MG63 (cell line): ENCODE results near the gene SLC2A5. TPM values are rescaled to one million over a fixed set of nuclear protein-coding genes. Genes with fewer than 3 reads are reported as not detected.

Experiments
- DNase-seq: peaks from one replicate; pipeline ENCODE4 v3.0.0-alpha.2; 2020
- H3K27me3 ChIP-seq: fragments of 250-450 bp; sonication (Bioruptor Pico); 2 replicates; pipeline ENCODE4 v1.5.1; 2020; ENCODE audit warnings: mild to moderate bottlenecking, moderate library complexity
- H3K36me3 ChIP-seq: fragments of 250-450 bp; sonication (Bioruptor Pico); 2 replicates; pipeline ENCODE4 v1.5.1; 2020; ENCODE audit warnings: mild to moderate bottlenecking, moderate library complexity
- H3K4me3 ChIP-seq: fragments of 250-450 bp; sonication (Bioruptor Pico); 2 replicates; pipeline ENCODE4 v1.5.1; 2020; ENCODE audit warnings: mild to moderate bottlenecking, moderate library complexity
- H3K9me3 ChIP-seq: fragments of 250-450 bp; sonication (Bioruptor Pico); 2 replicates; pipeline ENCODE4 v1.5.1; 2020; ENCODE audit warnings: mild to moderate bottlenecking, moderate library complexity
- total RNA-seq: library from RNA; depleted of rRNA; stranded (reverse); fragments of >200 nt; shearing (Covaris generic); gene quantifications from 2 replicates; pipeline ENCODE4 v1.2.3, GENCODE V29; 2014; ENCODE audit warnings: low replicate concordance

Gene SLC2A5
- total RNA-seq, 1 experiment from 2014 or later = not detected

- H3K9me3 ChIP-seq = no peaks in the 10 kb centered on the region
- no peak for DNase-seq
- no peaks in the 10 kb centered on the region for H3K36me3 ChIP-seq
Observed at GRCh38 chr1:9078015-9078751, 8.7 kb upstream of the SLC2A5 start.

GRCh38 chr1:9075022-9075421 is 5.6 kb upstream of the SLC2A5 start:
- Histone ChIP-seq H3K9me3 (no peaks in the 10 kb centered on the region), H3K4me3 (no peak overlapping the region), H3K36me3 (no peaks in the 10 kb centered on the region), H3K27me3 (no peaks in the 10 kb centered on the region)
- DNase-seq = no peak

More at GRCh38 chr1:9078015-9078751, 8.7 kb upstream of the SLC2A5 start:
- H3K4me3 ChIP-seq = no peak overlapping the region
- H3K27me3 ChIP-seq = no peaks in the 10 kb centered on the region

GRCh38 chr1:9073143-9073542 is 3.7 kb upstream of the SLC2A5 start:
- Histone ChIP-seq H3K9me3 (no peaks in the 10 kb centered on the region), H3K4me3 (no peak overlapping the region), H3K27me3 (no peaks in the 10 kb centered on the region), H3K36me3 (no peaks in the 10 kb centered on the region)
- DNase-seq = no peak

- H3K27me3 ChIP-seq = no peaks in the 10 kb centered on the region
- no peaks in the 10 kb centered on the region for H3K36me3 ChIP-seq
- DNase-seq = no peak
- H3K4me3 ChIP-seq = no peak overlapping the region
- no peaks in the 10 kb centered on the region for H3K9me3 ChIP-seq
Observed at GRCh38 chr1:9071554-9072235, 2.3 kb upstream of the SLC2A5 start.

GRCh38 chr1:9070486-9070885 is 1.1 kb upstream of the SLC2A5 start:
- H3K9me3 ChIP-seq = no peaks in the 10 kb centered on the region
- no peaks in the 10 kb centered on the region for H3K36me3 ChIP-seq
- DNase-seq = no peak
- H3K4me3 ChIP-seq = no peak overlapping the region
- H3K27me3 ChIP-seq = no peaks in the 10 kb centered on the region

GRCh38 chr1:9068981-9069325 is 482 bp downstream of the SLC2A5 start:
- H3K36me3 ChIP-seq = no peaks in the 10 kb centered on the region
- H3K27me3 ChIP-seq = no peaks in the 10 kb centered on the region
- no peaks in the 10 kb centered on the region for H3K9me3 ChIP-seq
- H3K4me3 ChIP-seq = no peak overlapping the region
- DNase-seq = no peak

- peak; percentile 87 for DNase-seq
- H3K4me3 ChIP-seq = no peak overlapping the region
Observed at GRCh38 chr1:9066945-9067807, 2.3 kb downstream of the SLC2A5 start.

GRCh38 chr1:9065213-9065751 is 4.2 kb downstream of the SLC2A5 start:
- no peak overlapping the region for H3K4me3 ChIP-seq
- no peaks in the 10 kb centered on the region for H3K27me3 ChIP-seq
- no peaks in the 10 kb centered on the region for H3K36me3 ChIP-seq
- no peaks in the 10 kb centered on the region for H3K9me3 ChIP-seq
- DNase-seq = no peak

More at GRCh38 chr1:9066945-9067807, 2.3 kb downstream of the SLC2A5 start:
- Histone ChIP-seq H3K27me3 (no peaks in the 10 kb centered on the region), H3K9me3 (no peaks in the 10 kb centered on the region), H3K36me3 (no peaks in the 10 kb centered on the region)

- no peaks in the 10 kb centered on the region for H3K36me3 ChIP-seq
- H3K27me3 ChIP-seq = no peaks in the 10 kb centered on the region
- H3K9me3 ChIP-seq = no peaks in the 10 kb centered on the region
- no peak for DNase-seq
- no peak overlapping the region for H3K4me3 ChIP-seq
Observed at GRCh38 chr1:9062846-9063245, 6.6 kb downstream of the SLC2A5 start.

- no peaks in the 10 kb centered on the region for H3K36me3 ChIP-seq
- peak; percentile 31 for DNase-seq
Observed at GRCh38 chr1:9062021-9062471, 7.4 kb downstream of the SLC2A5 start.

GRCh38 chr1:9061252-9061960 is 8.0 kb downstream of the SLC2A5 start:
- Histone ChIP-seq H3K4me3 (no peak overlapping the region), H3K27me3 (no peaks in the 10 kb centered on the region), H3K9me3 (no peaks in the 10 kb centered on the region), H3K36me3 (no peaks in the 10 kb centered on the region)
- DNase-seq = peak; percentile 80

More at GRCh38 chr1:9062021-9062471, 7.4 kb downstream of the SLC2A5 start:
- H3K9me3 ChIP-seq = no peaks in the 10 kb centered on the region
- H3K27me3 ChIP-seq = no peaks in the 10 kb centered on the region
- H3K4me3 ChIP-seq = no peak overlapping the region

GRCh38 chr1:9059891-9060744 is 9.3 kb downstream of the SLC2A5 start:
- H3K4me3 ChIP-seq = no peak overlapping the region
- no peaks in the 10 kb centered on the region for H3K36me3 ChIP-seq
- no peaks in the 10 kb centered on the region for H3K27me3 ChIP-seq
- DNase-seq = no peak
- no peaks in the 10 kb centered on the region for H3K9me3 ChIP-seq

GRCh38 chr1:9058465-9058864 is 11.0 kb downstream of the SLC2A5 start:
- no peak overlapping the region for H3K4me3 ChIP-seq
- no peaks in the 10 kb centered on the region for H3K27me3 ChIP-seq
- no peaks in the 10 kb centered on the region for H3K36me3 ChIP-seq
- DNase-seq = no peak
- no peaks in the 10 kb centered on the region for H3K9me3 ChIP-seq

- no peak for DNase-seq
- Histone ChIP-seq H3K4me3 (no peak overlapping the region), H3K36me3 (no peaks in the 10 kb centered on the region), H3K27me3 (no peaks in the 10 kb centered on the region), H3K9me3 (no peaks in the 10 kb centered on the region)
Observed at GRCh38 chr1:9057851-9058250, 11.6 kb downstream of the SLC2A5 start.

- DNase-seq = no peak
- Histone ChIP-seq H3K27me3 (no peaks in the 10 kb centered on the region), H3K4me3 (no peak overlapping the region), H3K9me3 (no peaks in the 10 kb centered on the region), H3K36me3 (no peaks in the 10 kb centered on the region)
Observed at GRCh38 chr1:9052272-9053049, 17.0 kb downstream of the SLC2A5 start.
